Stimulated activated CD8-positive, alpha-beta memory T cell treated with anti-CD3 and anti-CD28 coated beads, Interleukin-7, amount 100 ng/mL, for 1 hour (primary cell): ENCODE results near the gene C8G.

Experiments used
- DNase-seq, 2 donors: peaks; one replicate each; pipeline ENCODE4 v3.0.0-alpha.2; 2020; ENCODE audit warnings: low read depth in 2 of 2

The C8G gene

DNA sequence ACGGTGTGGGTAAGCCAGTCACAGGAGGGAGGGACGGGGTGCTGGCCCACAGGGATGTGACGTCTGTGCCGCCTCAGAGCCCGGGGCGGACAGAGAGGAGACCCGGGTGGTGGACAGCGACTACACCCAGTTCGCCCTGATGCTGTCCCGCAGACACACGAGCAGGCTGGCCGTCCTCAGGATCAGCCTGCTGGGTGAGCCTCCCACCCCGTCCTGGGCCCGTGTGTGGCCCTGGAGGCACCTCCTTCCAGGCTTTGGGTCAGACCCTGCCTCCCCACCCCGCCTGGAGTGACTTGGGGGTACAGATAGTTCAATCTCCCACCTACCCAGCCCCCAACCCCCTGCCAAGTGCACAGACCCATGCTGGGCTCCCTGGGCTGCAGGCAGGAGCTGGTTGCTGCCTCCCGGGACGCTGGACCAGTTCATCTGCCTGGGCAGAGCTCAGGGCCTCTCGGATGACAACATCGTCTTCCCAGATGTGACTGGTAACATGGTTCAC is 8.8 kb downstream of the C8G start:
- DNase-seq, result no peak

GRCh38 chr9:136954270-136955083 is 9.4 kb downstream of the C8G start:
- DNase-seq, result no peak

GRCh38 chr9:136955202-136955942 is 10.3 kb downstream of the C8G start:
- DNase-seq, result no peak

DNA sequence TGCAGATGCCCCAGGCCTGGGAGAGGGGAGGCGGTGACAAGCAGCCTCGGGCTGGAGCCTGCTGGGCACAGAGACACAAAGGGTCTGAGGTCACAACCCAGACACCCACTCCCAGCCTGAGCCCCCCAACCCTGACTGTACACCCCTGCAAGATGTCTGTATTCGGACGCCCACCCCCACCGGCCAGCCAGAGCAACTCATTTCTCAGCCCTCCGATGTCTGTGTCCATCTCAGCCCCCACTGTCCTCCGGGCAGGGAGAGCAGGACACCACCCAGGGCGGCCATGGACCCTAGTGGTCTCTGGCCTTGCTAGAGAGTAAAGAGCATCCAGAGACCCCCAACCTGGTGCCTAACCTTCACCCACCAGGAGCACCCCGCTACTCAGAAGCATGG is 10.9 kb downstream of the C8G start:
- no peak for DNase-seq

- no peak for DNase-seq
Observed at GRCh38 chr9:136956604-136957003, 11.6 kb downstream of the C8G start.

DNA sequence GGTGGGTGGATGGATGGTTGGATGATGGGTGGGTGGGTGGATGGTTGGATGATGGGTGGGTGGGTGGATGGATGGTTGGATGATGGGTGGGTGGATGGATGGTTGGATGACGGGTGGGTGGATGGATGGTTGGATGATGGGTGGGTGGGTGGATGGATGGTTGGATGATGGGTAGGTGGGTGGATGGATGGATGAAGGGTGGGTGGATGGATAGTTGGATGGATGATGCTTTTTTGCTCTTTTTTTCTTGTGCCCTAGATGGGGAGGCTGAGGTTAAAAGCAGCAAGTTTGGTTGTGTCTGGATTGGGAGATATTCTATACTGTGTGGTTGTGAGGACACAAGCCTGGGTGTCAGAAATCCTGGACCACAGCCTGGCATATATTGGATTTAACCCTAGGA is 12.4 kb downstream of the C8G start:
- DNase-seq, result no peak

GRCh38 chr9:136957901-136958300 is 12.9 kb downstream of the C8G start:
- no peak for DNase-seq

GRCh38 chr9:136958473-136958872 is 13.4 kb downstream of the C8G start:
- DNase-seq, result no peak

DNA sequence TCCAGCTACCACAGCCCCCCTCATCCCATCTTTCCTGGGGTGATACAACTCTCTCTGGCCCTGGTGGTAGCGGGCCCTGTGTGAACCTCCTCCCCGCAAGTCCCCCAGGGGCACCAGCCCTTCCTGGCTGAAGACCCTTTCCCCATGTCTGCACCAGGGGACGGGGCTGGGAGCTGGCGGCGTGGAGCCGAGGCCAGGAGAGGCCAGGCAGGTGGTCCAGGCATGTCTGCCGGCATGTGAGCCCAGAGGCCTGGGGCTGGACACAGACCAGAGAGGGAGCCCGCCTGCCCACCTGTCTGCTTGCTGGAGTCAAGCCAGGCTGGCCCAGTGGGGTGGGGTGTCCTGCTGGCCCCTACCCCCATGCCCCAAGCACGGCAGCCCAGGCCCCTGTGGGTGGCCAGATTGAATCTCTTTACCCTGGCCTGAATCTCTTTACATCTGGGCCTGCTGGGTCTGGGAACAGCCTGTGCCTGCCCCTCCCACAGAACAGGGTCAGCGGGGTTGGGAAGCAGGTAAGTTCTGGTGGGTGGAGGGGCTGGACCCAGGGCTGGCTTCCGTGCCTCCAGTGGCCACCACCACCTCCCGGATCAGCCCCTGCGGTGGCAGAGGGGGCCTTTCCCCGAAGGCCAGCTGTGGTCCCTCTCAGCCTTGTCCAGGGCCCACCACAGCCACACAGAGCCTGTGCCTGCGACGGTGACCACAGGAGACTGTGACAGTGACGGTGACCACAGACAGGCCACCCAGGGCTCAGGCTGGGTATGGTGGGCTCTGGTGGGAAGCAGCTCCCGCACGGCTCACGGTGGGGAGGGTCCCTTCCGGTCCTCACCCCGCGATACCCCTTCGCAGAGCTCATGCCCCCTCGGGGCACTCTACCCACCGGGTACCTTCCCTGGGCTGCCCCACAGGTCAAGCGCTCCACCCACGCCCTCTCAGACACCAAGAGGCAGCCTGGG is 14.1 kb downstream of the C8G start:
- DNase-seq, result no peak

GRCh38 chr9:136960212-136960937 is 15.3 kb downstream of the C8G start:
- no peak for DNase-seq

DNA sequence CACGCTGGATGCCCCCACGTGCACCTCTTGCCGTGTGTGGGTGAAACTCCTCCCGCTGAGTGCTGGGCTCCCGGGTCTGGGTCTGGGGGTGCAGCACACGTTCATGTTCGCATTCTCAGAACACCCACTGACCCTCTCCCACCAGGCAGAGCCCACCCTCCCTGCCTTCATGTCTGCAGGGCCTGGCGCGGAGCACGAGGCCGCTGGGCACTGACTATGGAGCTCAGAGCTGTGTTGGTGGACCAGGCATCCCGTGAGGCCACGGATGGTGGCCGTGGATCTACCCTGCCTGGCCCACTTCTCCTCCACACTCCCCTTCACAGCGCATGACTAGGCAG is 15.9 kb downstream of the C8G start:
- DNase-seq, result no peak

DNA sequence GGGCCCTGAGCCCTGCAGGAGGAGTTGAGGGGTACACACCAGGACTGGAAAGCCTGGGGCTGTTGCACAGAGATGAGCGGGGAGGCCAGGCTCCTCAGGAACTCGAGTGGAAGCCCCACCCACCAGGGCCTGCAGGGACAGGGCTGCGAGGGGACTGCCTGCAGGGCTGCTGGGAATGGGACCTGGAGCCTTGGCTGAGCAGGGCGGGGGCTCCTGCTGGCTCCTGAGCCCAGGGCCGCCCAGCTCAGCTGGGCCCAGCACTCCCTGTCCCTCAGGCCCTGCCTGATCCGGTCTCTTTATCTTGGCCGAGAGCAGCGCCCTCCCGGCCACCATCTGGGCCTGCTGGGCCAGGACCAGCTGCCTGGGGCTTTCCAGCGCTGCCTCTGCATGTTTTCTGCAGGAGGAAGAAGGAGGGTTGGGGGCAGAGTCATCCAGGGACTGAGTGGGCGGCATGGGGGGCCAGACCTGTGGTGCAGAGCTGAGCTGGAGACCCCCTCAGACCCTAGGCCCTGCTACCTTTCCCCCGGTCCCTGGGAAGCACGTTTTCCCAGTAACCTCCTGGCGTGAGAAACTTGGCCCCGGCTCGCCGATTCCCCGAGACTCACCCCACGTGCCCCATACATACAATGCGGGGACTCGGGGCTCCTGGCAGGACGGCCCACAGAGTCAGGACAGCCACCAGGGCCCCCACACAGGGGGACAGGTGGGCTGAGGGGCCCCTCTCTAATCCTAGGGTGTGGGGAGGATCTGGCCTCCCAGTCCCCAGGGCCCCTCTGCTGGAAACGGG is 16.4 kb downstream of the C8G start:
- no peak for DNase-seq

DNA sequence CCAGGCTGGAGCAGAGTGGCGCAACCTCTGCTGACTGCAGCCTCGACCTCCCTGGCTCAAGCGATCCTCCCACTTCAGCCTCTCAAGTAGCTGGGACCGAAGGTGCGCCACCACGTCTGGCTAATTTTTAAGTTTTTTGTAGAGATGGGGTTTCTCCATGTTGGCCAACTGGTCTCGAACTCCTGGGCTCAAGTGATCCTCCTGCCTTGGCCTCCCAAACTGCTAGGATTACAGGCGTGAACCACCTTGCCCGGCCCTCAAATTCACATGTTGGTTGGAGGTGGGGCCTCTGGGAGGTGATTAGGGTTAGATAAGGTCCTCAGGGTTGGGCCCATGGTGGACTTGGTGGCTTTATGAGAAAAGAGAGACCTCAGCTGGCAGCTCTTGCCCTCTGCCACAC is 17.1 kb downstream of the C8G start:
- no peak for DNase-seq

GRCh38 chr9:136962701-136963248 is 17.7 kb downstream of the C8G start:
- no peak for DNase-seq

DNA sequence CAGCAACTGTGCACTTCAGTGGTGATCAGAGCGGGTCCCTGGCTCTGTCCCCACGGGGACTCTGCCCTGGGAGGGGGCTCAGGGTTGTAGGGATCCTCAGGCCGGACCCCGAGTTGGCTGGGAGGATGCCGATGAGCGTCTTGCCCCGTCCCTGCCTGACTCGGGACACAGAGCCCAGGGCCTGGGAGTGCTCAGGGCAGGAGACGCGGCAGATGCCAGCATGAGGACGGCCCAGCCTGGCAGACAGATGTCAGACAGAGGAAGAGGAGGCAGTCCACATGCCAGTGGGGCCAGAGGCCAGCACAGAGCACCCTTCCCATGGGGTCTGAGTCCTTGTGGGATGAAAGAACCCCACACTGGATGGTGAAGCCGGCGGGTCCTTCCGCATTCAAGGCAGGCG is 18.3 kb downstream of the C8G start:
- no peak for DNase-seq

DNA sequence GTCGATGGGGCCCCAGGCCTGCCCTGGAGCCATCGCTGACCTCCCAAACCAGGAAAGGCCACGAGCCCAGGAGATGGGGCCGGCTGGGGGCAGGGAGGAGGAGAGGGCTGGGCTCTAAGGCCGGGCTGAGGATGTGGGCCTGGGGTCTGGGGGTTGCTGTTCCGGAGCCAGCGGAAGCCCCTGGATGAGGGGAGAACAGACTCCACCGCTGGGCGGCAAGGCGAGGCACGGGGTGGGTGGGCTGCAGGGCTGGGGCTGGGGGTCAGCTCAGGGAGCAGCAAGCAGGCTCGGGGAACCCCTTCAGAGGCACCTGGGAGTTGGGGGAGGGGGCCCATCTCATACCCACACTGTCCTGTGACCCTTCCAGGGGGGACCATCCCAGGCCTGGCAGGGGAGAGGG is 18.7 kb downstream of the C8G start:
- no peak for DNase-seq

DNA sequence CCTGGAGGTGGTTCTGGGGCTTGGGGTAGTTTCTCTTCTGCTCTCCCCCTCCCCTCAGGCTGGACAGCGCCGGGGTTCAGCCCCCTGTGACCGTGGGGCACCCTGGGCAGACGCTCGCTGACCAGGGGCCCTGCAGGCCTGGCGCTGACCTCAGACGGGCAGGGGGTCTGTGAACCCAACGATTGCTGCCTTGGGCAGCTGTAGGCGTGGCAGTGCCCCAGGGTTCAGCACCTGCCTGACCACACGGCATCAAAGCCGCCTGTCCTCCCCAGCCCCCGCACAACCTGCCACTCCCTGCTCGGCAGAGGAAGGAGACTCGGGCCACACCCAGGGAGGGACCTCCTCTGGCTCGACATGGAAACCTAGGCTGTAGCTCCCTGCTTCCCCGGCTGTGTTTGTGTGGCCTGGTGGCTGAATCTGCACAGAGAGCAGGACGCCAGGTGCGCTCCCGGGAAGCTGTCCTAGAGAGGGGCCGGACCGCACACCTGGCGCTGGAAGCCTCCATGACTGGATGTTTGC is 19.2 kb downstream of the C8G start:
- no peak for DNase-seq

DNA sequence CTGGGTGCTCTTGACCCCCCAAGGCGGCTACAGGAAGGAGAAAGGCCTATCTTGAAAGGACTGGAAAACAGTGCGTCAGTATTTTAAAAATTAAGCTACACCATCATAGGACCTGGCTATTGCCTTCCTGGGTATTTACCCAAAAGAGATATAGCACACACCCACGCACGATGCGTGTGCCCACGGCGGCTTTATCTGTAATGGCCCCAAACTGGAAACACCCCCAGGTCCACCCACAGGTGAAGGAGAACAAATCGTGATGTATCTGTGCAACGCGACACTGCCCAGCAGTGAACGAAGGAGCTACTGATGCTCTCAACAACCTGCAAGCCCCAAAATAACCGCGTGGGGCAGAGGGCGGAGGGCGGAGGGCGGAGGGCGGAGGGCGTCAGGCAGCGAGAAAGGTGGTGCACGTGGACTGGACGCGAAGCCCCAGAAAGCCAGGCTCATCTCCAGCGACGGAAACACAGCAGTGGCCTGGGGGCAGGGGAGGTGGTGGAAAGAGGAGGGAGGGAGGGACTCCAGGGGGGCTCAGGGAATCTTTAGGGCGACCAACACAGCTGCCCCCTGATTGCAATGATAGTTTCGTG is 19.9 kb downstream of the C8G start:
- DNase-seq, result no peak

DNA sequence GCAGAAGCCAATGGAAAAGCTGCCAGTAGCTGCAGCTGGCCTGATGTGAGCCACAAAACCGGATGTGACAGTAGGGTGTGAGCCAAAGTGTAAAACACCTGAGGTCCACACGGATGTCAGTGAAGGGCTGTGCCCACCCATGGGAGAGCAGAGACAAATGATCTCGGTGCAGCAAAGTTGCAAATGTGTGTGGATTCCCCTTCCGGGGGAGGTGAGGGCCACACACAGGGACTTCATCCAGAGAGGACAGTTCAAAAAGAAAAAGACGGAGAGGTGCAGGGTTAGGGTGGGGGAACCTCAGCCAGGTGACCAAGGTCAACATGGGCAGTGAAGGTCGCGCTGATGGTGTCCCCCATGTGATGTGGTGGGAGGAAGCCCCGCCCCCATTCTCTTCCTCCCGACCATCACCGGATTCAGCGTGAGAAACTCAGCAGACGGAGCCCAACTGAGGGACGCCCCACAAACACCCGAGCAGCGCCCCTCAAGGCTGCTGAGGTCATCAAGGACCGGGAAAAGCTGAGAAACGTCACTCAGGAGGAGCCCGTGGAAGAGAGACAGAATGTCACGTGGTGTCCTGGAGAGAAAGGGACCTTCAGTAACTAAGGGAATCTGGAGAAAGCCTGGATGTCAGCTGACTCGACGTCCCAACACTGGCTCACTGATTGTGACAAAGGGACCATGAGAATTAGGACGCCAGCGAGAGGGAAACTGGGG is 20.9 kb downstream of the C8G start:
- no peak for DNase-seq
